SK-N-SH (cell line): ENCODE measurements around the gene BBS9.

Experiments
- CHD2 ChIP-seq: fragments of 150-350 bp; IDR thresholded peaks from 2 replicates; pipeline ENCODE4 v1.6.1; 2018; ENCODE audit warnings: low read length; ENCODE audit not compliant: partially characterized antibody
- EP300 ChIP-seq, 2 experiments: IDR thresholded peaks; 2 replicates each; pipeline versions ENCODE4 v1.4.0 to v1.6.1; 2012; ENCODE audit warnings: borderline replicate concordance in 1 of 2, low read depth in 1 of 2, low read length in 1 of 2
- FOSL2 ChIP-seq: IDR thresholded peaks from 2 replicates; pipeline ENCODE4 v1.4.0; 2012; ENCODE audit warnings: low read depth, mild to moderate bottlenecking, moderate library complexity, borderline replicate concordance
- JUND ChIP-seq: IDR thresholded peaks from 2 replicates; pipeline ENCODE4 v1.4.0; 2012
- NRF1 ChIP-seq: IDR thresholded peaks from 2 replicates; pipeline ENCODE4 v1.6.1; 2012; ENCODE audit warnings: low read depth, mild to moderate bottlenecking, low read length
- POLR2AphosphoS5 ChIP-seq: IDR thresholded peaks from 2 replicates; pipeline ENCODE4 v1.6.1; 2012; ENCODE audit warnings: low read depth, low read length
- SMC3 ChIP-seq: IDR thresholded peaks from 2 replicates; pipeline ENCODE4 v1.6.1; 2012; ENCODE audit warnings: low read depth, low read length, improper control_type of control experiment
- TEAD4 ChIP-seq: IDR thresholded peaks from 2 replicates; pipeline ENCODE4 v1.4.0; 2012; ENCODE audit warnings: mild to moderate bottlenecking, borderline replicate concordance; ENCODE audit not compliant: insufficient read depth
- YY1 ChIP-seq: IDR thresholded peaks from 2 replicates; pipeline ENCODE4 v1.4.0; 2012; ENCODE audit warnings: low read depth, mild to moderate bottlenecking
- TF ChIP-seq, protein P1 (sequence below): fragments of 200-600 bp; sonication (generic); IDR thresholded peaks from 2 replicates; pipeline ENCODE4 v1.6.1; 2017; ENCODE audit warnings: antibody characterized with exemption, mild to moderate bottlenecking, moderate library complexity
- TF ChIP-seq, protein P2 (sequence below): IDR thresholded peaks from 2 replicates; pipeline ENCODE4; 2012
- TF ChIP-seq, protein P3 (sequence below): fragments of 150-350 bp; IDR thresholded peaks from 2 replicates; pipeline ENCODE4 v1.6.1; 2017; ENCODE audit warnings: antibody characterized with exemption, low read length, low read depth, borderline replicate concordance
- TF ChIP-seq, protein P4 (sequence below): IDR thresholded peaks from 2 replicates; pipeline ENCODE4 v1.6.1; 2012; ENCODE audit warnings: mild to moderate bottlenecking, low read depth, low read length, moderate library complexity

DNA sequence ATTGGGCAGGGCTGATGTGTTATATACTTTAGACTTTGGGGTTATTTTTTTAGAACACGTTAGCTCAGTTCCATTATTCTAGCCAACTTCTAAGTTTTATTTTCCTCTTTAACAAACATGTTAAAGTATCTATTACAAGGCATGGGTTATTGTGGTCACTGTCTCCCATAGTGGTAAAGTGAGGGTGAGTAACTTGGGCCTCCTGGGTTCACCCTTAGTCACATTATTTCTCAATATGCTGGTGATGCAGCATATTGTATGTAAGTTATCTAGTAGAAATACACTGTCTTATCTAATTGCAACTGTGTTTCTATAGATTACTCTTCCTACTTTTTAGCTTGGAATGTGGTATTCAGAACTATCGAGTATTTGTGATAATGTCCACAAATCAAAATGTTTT, 65.9 kb downstream of the BBS9 start:
- TF ChIP-seq JUND (no peak), SMC3 (no peak), YY1 (no peak), FOSL2 (no peak), POLR2AphosphoS5 (no peak), TEAD4 (no peak), CHD2 (no peak), EP300 (IDR thresholded peaks at IDR 0.05; ENCODE audit: borderline replicate concordance in 1 of 2, low read depth in 1 of 2, low read length in 1 of 2) (no peak), NRF1 (no peak)
- TF ChIP-seq, protein P1, sequence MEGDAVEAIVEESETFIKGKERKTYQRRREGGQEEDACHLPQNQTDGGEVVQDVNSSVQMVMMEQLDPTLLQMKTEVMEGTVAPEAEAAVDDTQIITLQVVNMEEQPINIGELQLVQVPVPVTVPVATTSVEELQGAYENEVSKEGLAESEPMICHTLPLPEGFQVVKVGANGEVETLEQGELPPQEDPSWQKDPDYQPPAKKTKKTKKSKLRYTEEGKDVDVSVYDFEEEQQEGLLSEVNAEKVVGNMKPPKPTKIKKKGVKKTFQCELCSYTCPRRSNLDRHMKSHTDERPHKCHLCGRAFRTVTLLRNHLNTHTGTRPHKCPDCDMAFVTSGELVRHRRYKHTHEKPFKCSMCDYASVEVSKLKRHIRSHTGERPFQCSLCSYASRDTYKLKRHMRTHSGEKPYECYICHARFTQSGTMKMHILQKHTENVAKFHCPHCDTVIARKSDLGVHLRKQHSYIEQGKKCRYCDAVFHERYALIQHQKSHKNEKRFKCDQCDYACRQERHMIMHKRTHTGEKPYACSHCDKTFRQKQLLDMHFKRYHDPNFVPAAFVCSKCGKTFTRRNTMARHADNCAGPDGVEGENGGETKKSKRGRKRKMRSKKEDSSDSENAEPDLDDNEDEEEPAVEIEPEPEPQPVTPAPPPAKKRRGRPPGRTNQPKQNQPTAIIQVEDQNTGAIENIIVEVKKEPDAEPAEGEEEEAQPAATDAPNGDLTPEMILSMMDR, result no peak
- TF ChIP-seq, protein P2, sequence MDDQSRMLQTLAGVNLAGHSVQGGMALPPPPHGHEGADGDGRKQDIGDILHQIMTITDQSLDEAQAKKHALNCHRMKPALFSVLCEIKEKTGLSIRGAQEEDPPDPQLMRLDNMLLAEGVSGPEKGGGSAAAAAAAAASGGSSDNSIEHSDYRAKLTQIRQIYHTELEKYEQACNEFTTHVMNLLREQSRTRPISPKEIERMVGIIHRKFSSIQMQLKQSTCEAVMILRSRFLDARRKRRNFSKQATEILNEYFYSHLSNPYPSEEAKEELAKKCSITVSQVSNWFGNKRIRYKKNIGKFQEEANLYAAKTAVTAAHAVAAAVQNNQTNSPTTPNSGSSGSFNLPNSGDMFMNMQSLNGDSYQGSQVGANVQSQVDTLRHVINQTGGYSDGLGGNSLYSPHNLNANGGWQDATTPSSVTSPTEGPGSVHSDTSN, result no peak
- TF ChIP-seq, protein P3, sequence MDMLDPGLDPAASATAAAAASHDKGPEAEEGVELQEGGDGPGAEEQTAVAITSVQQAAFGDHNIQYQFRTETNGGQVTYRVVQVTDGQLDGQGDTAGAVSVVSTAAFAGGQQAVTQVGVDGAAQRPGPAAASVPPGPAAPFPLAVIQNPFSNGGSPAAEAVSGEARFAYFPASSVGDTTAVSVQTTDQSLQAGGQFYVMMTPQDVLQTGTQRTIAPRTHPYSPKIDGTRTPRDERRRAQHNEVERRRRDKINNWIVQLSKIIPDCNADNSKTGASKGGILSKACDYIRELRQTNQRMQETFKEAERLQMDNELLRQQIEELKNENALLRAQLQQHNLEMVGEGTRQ, result no peak
- TF ChIP-seq, protein P4, sequence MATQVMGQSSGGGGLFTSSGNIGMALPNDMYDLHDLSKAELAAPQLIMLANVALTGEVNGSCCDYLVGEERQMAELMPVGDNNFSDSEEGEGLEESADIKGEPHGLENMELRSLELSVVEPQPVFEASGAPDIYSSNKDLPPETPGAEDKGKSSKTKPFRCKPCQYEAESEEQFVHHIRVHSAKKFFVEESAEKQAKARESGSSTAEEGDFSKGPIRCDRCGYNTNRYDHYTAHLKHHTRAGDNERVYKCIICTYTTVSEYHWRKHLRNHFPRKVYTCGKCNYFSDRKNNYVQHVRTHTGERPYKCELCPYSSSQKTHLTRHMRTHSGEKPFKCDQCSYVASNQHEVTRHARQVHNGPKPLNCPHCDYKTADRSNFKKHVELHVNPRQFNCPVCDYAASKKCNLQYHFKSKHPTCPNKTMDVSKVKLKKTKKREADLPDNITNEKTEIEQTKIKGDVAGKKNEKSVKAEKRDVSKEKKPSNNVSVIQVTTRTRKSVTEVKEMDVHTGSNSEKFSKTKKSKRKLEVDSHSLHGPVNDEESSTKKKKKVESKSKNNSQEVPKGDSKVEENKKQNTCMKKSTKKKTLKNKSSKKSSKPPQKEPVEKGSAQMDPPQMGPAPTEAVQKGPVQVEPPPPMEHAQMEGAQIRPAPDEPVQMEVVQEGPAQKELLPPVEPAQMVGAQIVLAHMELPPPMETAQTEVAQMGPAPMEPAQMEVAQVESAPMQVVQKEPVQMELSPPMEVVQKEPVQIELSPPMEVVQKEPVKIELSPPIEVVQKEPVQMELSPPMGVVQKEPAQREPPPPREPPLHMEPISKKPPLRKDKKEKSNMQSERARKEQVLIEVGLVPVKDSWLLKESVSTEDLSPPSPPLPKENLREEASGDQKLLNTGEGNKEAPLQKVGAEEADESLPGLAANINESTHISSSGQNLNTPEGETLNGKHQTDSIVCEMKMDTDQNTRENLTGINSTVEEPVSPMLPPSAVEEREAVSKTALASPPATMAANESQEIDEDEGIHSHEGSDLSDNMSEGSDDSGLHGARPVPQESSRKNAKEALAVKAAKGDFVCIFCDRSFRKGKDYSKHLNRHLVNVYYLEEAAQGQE, result no peak
